Lower lobe of right lung (tissue), 2 donors: ENCODE data around the gene C20orf141. TPM values are rescaled to one million over a fixed set of nuclear protein-coding genes. Genes with fewer than 3 reads are reported as not detected.

Experiments
- ATAC-seq, 2 donors: fragments of 200-7000 bp; cut with Tn5 transposase; one replicate each; pipeline ENCODE4 v1.9.1; 2020 to 2022; ENCODE audit warnings: mild to moderate bottlenecking in 2 of 2, moderate library complexity in 2 of 2
- DNase-seq: peaks from one replicate; pipeline ENCODE4 v3.0.0-alpha.2; 2020
- H3K27ac ChIP-seq: fragments of 200-600 bp; one replicate; pipeline ENCODE4 v1.8.0; 2022
- H3K27me3 ChIP-seq: fragments of 200-600 bp; one replicate; pipeline ENCODE4 v1.8.0; 2022; ENCODE audit warnings: low read depth
- H3K36me3 ChIP-seq: fragments of 200-600 bp; one replicate; pipeline ENCODE4 v1.8.0; 2022; ENCODE audit warnings: mild to moderate bottlenecking
- H3K4me1 ChIP-seq: fragments of 200-600 bp; one replicate; pipeline ENCODE4 v1.8.0; 2022
- H3K4me3 ChIP-seq: fragments of 200-600 bp; one replicate; pipeline ENCODE4 v1.8.0; 2022; ENCODE audit warnings: mild to moderate bottlenecking
- H3K9me3 ChIP-seq: fragments of 200-600 bp; one replicate; pipeline ENCODE4 v1.8.0; 2022
- intact Hi-C: fragments of 100-400 bp; cut with DNase I; formaldehyde crosslinking; loops from one replicate; pipeline ENCODE4 v1.11.0; 2022
- total RNA-seq: library from RNA; stranded (reverse); fragmentation: NEBNext Ultra II Directional; extraction: Animal tissue kit (Norgen Biotek cat#: 25700); gene quantifications from one replicate; pipeline ENCODE4 v1.2.1, GENCODE V29; 2021
- TF ChIP-seq, protein P1 (sequence below): fragments of 200-600 bp; IDR thresholded peaks from one replicate; pipeline ENCODE4 v1.8.0; 2022; ENCODE audit warnings: antibody characterized with exemption, mild to moderate bottlenecking
- donor health status: DM: no; HTN: yes; CAD: no; lungs with severe emphysema.

The C20orf141 gene
- total RNA-seq, 1 donor from 2014 or later = not detected

DNA sequence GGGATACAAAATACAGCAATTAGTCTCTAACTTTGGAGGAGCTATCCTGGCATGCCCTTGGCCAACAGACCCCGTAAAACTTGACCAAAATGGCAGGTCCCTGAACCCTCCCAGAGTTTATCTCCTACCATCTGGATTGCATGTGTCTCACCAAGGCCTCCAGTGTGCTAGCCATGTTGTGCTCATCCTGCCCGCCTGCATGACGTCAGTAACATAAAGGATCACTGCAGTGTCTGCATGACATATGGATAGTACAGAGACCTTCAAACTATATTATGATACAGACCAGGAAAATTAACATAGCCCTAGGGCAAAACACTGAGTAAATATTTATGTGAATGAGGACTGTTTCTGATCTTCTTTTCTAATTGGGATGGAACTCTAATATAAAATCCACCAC lies 39.6 kb upstream of the C20orf141 start:
- Histone ChIP-seq H3K36me3 (no peaks in the 10 kb centered on the region), H3K4me1 (no peaks in the 10 kb centered on the region), H3K4me3 (no peak overlapping the region), H3K9me3 (no peaks in the 10 kb centered on the region), H3K27ac (no peak overlapping the region), H3K27me3 (no peaks in the 10 kb centered on the region)
- ATAC-seq (no peak), DNase-seq (no peak)
- intact Hi-C loops = no loop called here
- TF ChIP-seq, protein P1, sequence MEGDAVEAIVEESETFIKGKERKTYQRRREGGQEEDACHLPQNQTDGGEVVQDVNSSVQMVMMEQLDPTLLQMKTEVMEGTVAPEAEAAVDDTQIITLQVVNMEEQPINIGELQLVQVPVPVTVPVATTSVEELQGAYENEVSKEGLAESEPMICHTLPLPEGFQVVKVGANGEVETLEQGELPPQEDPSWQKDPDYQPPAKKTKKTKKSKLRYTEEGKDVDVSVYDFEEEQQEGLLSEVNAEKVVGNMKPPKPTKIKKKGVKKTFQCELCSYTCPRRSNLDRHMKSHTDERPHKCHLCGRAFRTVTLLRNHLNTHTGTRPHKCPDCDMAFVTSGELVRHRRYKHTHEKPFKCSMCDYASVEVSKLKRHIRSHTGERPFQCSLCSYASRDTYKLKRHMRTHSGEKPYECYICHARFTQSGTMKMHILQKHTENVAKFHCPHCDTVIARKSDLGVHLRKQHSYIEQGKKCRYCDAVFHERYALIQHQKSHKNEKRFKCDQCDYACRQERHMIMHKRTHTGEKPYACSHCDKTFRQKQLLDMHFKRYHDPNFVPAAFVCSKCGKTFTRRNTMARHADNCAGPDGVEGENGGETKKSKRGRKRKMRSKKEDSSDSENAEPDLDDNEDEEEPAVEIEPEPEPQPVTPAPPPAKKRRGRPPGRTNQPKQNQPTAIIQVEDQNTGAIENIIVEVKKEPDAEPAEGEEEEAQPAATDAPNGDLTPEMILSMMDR = no peak

- Histone ChIP-seq H3K27ac (no peak overlapping the region), H3K4me3 (no peak overlapping the region), H3K36me3 (no peaks in the 10 kb centered on the region), H3K4me1 (no peaks in the 10 kb centered on the region), H3K9me3 (no peaks in the 10 kb centered on the region), H3K27me3 (peaks cover 6% of the 10 kb centered on the region)
- intact Hi-C loops = no loop called here
- DNase-seq (peak; percentile 20), ATAC-seq (no peak)
- TF ChIP-seq, protein P1 = no peak
Observed at GRCh38 chr20:2778602-2779321, 36.0 kb upstream of the C20orf141 start.

- TF ChIP-seq, protein P1 = no peak
- no peaks in the 10 kb centered on the region for H3K4me1 ChIP-seq
- no peak overlapping the region for H3K27ac ChIP-seq
- H3K9me3 ChIP-seq = no peaks in the 10 kb centered on the region
- H3K27me3 ChIP-seq = peaks cover 6% of the 10 kb centered on the region
- intact Hi-C loops = no loop called here
- DNase-seq = no peak
- H3K36me3 ChIP-seq = no peaks in the 10 kb centered on the region
- no peak for ATAC-seq
- H3K4me3 ChIP-seq = no peak overlapping the region
Observed at GRCh38 chr20:2780948-2781347, 33.8 kb upstream of the C20orf141 start.

DNA sequence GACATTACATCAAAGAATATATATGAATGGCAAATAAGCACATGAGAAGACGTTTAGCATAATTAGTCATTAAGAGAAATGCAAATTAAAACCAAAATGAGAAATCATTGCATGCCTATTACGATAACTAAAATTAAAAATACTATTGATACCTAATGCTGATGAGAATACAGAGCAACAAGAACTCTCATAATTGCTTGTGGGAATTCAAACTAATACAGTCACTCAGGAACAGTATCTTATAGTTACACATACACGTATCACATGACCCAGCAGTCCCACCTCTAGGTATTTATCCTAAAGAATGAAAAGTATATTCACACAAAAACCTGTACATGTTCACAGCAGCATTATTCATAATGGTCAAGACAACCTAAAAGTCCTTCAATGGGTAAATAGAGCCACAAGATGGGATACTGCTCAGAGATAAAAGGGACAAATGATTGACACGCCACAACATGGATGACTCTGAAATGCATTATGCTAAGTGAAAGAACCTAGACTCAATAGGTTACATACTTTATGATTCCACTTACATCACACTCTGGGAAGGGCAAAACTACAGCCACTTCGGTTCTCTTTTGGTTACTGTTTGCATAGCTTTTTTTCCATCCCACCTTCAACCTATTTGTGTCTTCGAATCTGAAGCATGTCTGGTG lies 30.8 kb upstream of the C20orf141 start:
- DNase-seq (no peak), ATAC-seq (no peak)
- H3K4me3 ChIP-seq = no peak overlapping the region
- no peaks in the 10 kb centered on the region for H3K36me3 ChIP-seq
- no peaks in the 10 kb centered on the region for H3K9me3 ChIP-seq
- H3K4me1 ChIP-seq = no peaks in the 10 kb centered on the region
- intact Hi-C loops = no loop called here
- no peak overlapping the region for H3K27ac ChIP-seq
- H3K27me3 ChIP-seq = peaks cover 6% of the 10 kb centered on the region
- TF ChIP-seq, protein P1 = no peak

- Histone ChIP-seq H3K27ac (no peak overlapping the region), H3K4me3 (no peak overlapping the region), H3K9me3 (no peaks in the 10 kb centered on the region), H3K27me3 (peaks cover 12% of the 10 kb centered on the region), H3K36me3 (no peaks in the 10 kb centered on the region), H3K4me1 (no peaks in the 10 kb centered on the region)
- DNase-seq (no peak), ATAC-seq (no peak)
- intact Hi-C loops = no loop called here
- TF ChIP-seq, protein P1 = no peak
Observed at GRCh38 chr20:2793471-2793870, 21.3 kb upstream of the C20orf141 start.
